Osteoblast (primary cell): ENCODE measurements around the gene RALA. TPM values are rescaled to one million over a fixed set of nuclear protein-coding genes. Genes with fewer than 3 reads are reported as not detected.

Experiments
- DNase-seq: peaks from one replicate; pipeline ENCODE4 v3.0.0; 2011; ENCODE audit warnings: low spot score, mixed read lengths; ENCODE audit not compliant: insufficient read length; ENCODE audit errors: missing footprints
- H2AFZ ChIP-seq: 2 replicates; pipeline ENCODE4 v1.6.0; 2011; ENCODE audit warnings: mild to moderate bottlenecking, low read length
- H3K27ac ChIP-seq: 2 replicates; pipeline ENCODE4 v1.5.1; 2011; ENCODE audit warnings: mild to moderate bottlenecking, low read depth, low read length, moderate library complexity
- H3K27me3 ChIP-seq: 2 replicates; pipeline ENCODE4 v1.6.0; 2012; ENCODE audit warnings: mild to moderate bottlenecking, control low read depth, inconsistent platforms, low read length, moderate library complexity; ENCODE audit not compliant: insufficient read depth
- H3K36me3 ChIP-seq: 2 replicates; pipeline ENCODE4 v1.5.1; 2011; ENCODE audit warnings: mild to moderate bottlenecking, low read length, control low read depth, moderate library complexity; ENCODE audit not compliant: insufficient read depth
- H3K4me1 ChIP-seq: 2 replicates; pipeline ENCODE4 v1.5.1; 2011; ENCODE audit warnings: mild to moderate bottlenecking, low read length, control low read depth, moderate library complexity; ENCODE audit not compliant: insufficient read depth
- H3K4me2 ChIP-seq: 2 replicates; pipeline ENCODE4 v1.6.0; 2011; ENCODE audit warnings: mild to moderate bottlenecking, low read length; ENCODE audit not compliant: insufficient read depth
- H3K4me3 ChIP-seq: fragments of 200-600 bp; sonication (generic); 3 replicates; pipeline ENCODE4 v1.5.1; 2012; ENCODE audit warnings: mild to moderate bottlenecking, low read length, inconsistent platforms; ENCODE audit not compliant: insufficient read depth
- H3K79me2 ChIP-seq: 2 replicates; pipeline ENCODE4 v1.6.0; 2012; ENCODE audit warnings: mild to moderate bottlenecking, low read length, control low read depth, inconsistent platforms; ENCODE audit not compliant: insufficient read depth
- H3K9me3 ChIP-seq: 2 replicates; pipeline ENCODE4 v1.5.1; 2011; ENCODE audit warnings: low read depth, low read length, control low read depth
- H4K20me1 ChIP-seq: 2 replicates; pipeline ENCODE4 v1.6.0; 2012; ENCODE audit warnings: mild to moderate bottlenecking, low read length, control low read depth; ENCODE audit not compliant: insufficient read depth
- total RNA-seq: library from RNA; depleted of rRNA; stranded (reverse); fragments of >200 nt; gene quantifications from 2 replicates; pipeline ENCODE4 v1.2.3, GENCODE V29; 2012
- TF ChIP-seq, protein P1 (sequence below): IDR thresholded peaks from 2 replicates; pipeline ENCODE4 v1.5.1; 2011; ENCODE audit warnings: mild to moderate bottlenecking, low read depth, low read length, moderate library complexity; ENCODE audit errors: extremely low read depth

RALA gene
- total RNA-seq, 1 donor = 38.4 TPM

DNA sequence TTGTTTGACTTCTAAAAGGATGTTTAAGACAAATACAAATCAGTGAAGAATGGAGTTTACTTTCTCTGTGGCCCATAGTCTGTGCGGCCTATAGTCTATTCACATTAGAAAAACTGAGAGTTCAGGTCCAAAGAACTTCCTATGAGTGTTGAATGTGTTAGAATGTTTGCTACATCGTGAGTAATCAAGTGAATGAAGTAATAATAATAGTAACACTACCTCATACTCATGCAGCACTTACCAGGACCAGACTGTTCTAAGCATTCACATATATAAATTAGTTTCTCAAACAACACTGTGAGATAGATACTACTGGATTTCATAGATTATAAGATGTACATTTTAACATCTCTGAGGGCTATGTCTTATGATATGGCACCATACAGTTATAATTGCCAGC, 70.4 kb downstream of the RALA start:
- no peak overlapping the region for H2AFZ ChIP-seq
- no peak overlapping the region for H3K4me3 ChIP-seq
- peaks cover 38% of the 10 kb centered on the region for H3K36me3 ChIP-seq
- no peak overlapping the region for H3K4me2 ChIP-seq
- H3K27me3 ChIP-seq = no peaks in the 10 kb centered on the region
- H4K20me1 ChIP-seq = peaks cover 2% of the 10 kb centered on the region
- peaks cover 20% of the 10 kb centered on the region for H3K4me1 ChIP-seq
- H3K79me2 ChIP-seq = peaks cover 33% of the 10 kb centered on the region
- TF ChIP-seq, protein P1, sequence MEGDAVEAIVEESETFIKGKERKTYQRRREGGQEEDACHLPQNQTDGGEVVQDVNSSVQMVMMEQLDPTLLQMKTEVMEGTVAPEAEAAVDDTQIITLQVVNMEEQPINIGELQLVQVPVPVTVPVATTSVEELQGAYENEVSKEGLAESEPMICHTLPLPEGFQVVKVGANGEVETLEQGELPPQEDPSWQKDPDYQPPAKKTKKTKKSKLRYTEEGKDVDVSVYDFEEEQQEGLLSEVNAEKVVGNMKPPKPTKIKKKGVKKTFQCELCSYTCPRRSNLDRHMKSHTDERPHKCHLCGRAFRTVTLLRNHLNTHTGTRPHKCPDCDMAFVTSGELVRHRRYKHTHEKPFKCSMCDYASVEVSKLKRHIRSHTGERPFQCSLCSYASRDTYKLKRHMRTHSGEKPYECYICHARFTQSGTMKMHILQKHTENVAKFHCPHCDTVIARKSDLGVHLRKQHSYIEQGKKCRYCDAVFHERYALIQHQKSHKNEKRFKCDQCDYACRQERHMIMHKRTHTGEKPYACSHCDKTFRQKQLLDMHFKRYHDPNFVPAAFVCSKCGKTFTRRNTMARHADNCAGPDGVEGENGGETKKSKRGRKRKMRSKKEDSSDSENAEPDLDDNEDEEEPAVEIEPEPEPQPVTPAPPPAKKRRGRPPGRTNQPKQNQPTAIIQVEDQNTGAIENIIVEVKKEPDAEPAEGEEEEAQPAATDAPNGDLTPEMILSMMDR = no peak
- no peak overlapping the region for H3K27ac ChIP-seq
- DNase-seq = no peak
- no peaks in the 10 kb centered on the region for H3K9me3 ChIP-seq

DNA sequence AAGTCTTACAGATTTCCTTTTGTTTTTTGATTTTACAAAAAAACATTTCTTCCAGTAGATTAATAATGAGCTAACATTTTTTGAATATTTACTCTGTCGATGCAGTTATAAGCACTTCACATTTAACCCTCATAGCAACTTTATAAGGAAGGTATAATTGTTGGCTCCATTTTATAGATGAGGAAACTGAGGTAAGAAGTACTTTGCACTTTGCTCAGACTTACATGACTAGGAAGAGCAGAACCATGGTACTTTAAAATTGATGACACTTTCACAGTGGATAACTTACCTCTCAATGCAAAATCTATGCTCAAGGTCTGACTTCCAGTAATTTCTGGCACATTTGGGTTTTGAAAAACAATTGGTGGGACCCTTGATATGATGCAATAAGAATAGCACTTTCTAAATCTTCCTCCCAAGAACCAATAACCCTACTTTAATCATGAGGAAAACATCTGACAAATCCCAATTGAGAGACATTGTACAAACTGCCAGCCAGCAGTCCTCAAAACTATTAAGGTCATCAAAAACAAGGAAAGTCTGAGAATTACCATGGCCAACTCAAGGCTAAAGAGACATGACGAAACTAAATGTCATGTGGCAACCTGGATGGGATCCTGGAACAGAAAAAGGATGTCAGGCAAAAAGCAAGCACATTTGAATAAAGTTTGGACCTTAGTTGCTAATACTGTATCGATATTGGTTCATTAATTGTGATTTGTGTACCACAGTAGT, 72.6 kb downstream of the RALA start:
- Histone ChIP-seq H3K4me3 (no peak overlapping the region), H3K4me1 (peaks cover 14% of the 10 kb centered on the region), H3K27me3 (no peaks in the 10 kb centered on the region), H3K4me2 (no peak overlapping the region), H3K36me3 (peaks cover 34% of the 10 kb centered on the region), H2AFZ (no peak overlapping the region), H3K9me3 (no peaks in the 10 kb centered on the region), H4K20me1 (peaks cover 2% of the 10 kb centered on the region), H3K27ac (no peak overlapping the region), H3K79me2 (peaks cover 23% of the 10 kb centered on the region)
- no peak for DNase-seq
- TF ChIP-seq, protein P1 = no peak

DNA sequence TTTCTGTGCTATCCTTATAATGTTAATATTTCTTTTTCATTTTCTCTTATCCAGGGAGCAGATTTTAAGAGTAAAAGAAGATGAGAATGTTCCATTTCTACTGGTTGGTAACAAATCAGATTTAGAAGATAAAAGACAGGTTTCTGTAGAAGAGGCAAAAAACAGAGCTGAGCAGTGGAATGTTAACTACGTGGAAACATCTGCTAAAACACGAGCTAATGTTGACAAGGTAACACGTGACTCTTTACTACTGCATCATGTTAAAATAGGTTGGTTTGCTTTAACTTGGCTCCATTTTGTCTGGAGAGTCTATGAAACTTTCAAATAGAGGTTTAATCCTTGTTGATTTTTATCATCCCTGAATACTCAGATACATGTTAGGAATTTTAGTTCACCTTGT, 73.3 kb downstream of the RALA start:
- no peak for DNase-seq
- H3K79me2 ChIP-seq = peaks cover 23% of the 10 kb centered on the region
- no peaks in the 10 kb centered on the region for H3K9me3 ChIP-seq
- H3K27ac ChIP-seq = no peak overlapping the region
- no peak overlapping the region for H3K4me2 ChIP-seq
- no peak overlapping the region for H2AFZ ChIP-seq
- H3K27me3 ChIP-seq = no peaks in the 10 kb centered on the region
- H3K4me1 ChIP-seq = peaks cover 9% of the 10 kb centered on the region
- TF ChIP-seq, protein P1 = no peak
- H3K4me3 ChIP-seq = no peak overlapping the region
- H4K20me1 ChIP-seq = peaks cover 5% of the 10 kb centered on the region
- peaks cover 34% of the 10 kb centered on the region for H3K36me3 ChIP-seq

DNA sequence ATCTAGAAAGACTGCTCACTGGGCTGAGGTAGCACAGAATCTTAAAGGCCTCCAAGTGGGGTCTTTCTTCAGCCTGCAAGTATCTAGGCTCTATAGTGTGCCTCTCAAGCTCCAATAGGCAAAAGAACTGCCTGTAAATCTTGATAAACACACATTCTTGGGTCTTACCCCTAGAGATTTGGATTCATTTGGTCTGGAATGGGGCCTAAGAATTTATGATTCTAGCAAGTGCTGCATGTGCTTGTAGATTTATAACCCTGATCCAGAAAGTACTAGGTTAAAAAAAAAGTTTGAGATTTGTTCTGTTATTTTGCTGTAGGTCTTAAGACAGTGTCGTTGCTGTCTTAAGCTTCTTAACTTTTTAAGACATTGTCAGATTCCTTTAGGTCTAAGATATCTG, 74.1 kb downstream of the RALA start:
- Histone ChIP-seq H3K79me2 (peaks cover 24% of the 10 kb centered on the region), H3K27ac (no peak overlapping the region), H4K20me1 (peaks cover 4% of the 10 kb centered on the region), H3K27me3 (no peaks in the 10 kb centered on the region), H3K4me3 (no peak overlapping the region), H2AFZ (no peak overlapping the region), H3K4me1 (peaks cover 2% of the 10 kb centered on the region), H3K9me3 (no peaks in the 10 kb centered on the region), H3K36me3 (peaks cover 34% of the 10 kb centered on the region), H3K4me2 (no peak overlapping the region)
- no peak for DNase-seq
- TF ChIP-seq, protein P1 = no peak
